HepG2 (cell line): ENCODE results near the gene TMOD2.

Experiments used
- ETV6 ChIP-seq: sonication (generic); formaldehyde crosslinking; conservative IDR thresholded peaks from 2 replicates; pipeline ENCODE4 v1.4.0; 2020; ENCODE audit warnings: missing genetic modification reagents
- GLI4 ChIP-seq: sonication (generic); formaldehyde crosslinking; IDR thresholded peaks from 2 replicates; pipeline ENCODE4 v1.5.1; 2020; ENCODE audit warnings: missing genetic modification reagents, mild to moderate bottlenecking, moderate library complexity, borderline replicate concordance
- MIER2 ChIP-seq: IDR thresholded peaks from 2 replicates; pipeline ENCODE4 v1.6.1; 2016; ENCODE audit warnings: missing biosample characterization, missing genetic modification reagents
- POLR2AphosphoS5 ChIP-seq: IDR thresholded peaks from 2 replicates; pipeline ENCODE4 v1.6.1; 2012; ENCODE audit warnings: low read depth, low read length
- SRF ChIP-seq: IDR thresholded peaks from 2 replicates; pipeline ENCODE4 v1.6.1; 2011; ENCODE audit warnings: mild to moderate bottlenecking, low read depth, low read length, moderate library complexity
- ZFP62 ChIP-seq: sonication (generic); formaldehyde crosslinking; IDR thresholded peaks from 2 replicates; pipeline ENCODE4 v1.4.0; 2020; ENCODE audit warnings: missing genetic modification reagents
- ZNF564 ChIP-seq: sonication (generic); formaldehyde crosslinking; IDR thresholded peaks from 2 replicates; pipeline ENCODE4 v1.8.1; 2023; ENCODE audit warnings: mild to moderate bottlenecking, missing genetic modification reagents
- TF ChIP-seq, protein P1 (sequence below): sonication (generic); formaldehyde crosslinking; IDR thresholded peaks from 2 replicates; pipeline ENCODE4 v1.5.0; 2020; ENCODE audit warnings: mild to moderate bottlenecking, missing genetic modification reagents, moderate library complexity

- TF ChIP-seq POLR2AphosphoS5: no peak
- TF ChIP-seq SRF: no peak
- TF ChIP-seq MIER2: no peak
- no peak for TF ChIP-seq ZFP62 (CRISPR knock-in tag)
- no peak for TF ChIP-seq ETV6 (CRISPR knock-in tag)
- TF ChIP-seq, protein P1, sequence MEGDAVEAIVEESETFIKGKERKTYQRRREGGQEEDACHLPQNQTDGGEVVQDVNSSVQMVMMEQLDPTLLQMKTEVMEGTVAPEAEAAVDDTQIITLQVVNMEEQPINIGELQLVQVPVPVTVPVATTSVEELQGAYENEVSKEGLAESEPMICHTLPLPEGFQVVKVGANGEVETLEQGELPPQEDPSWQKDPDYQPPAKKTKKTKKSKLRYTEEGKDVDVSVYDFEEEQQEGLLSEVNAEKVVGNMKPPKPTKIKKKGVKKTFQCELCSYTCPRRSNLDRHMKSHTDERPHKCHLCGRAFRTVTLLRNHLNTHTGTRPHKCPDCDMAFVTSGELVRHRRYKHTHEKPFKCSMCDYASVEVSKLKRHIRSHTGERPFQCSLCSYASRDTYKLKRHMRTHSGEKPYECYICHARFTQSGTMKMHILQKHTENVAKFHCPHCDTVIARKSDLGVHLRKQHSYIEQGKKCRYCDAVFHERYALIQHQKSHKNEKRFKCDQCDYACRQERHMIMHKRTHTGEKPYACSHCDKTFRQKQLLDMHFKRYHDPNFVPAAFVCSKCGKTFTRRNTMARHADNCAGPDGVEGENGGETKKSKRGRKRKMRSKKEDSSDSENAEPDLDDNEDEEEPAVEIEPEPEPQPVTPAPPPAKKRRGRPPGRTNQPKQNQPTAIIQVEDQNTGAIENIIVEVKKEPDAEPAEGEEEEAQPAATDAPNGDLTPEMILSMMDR (CRISPR knock-in tag): no peak
- no peak for TF ChIP-seq ZNF564
- no peak for TF ChIP-seq GLI4 (CRISPR knock-in tag)
Observed at GRCh38 chr15:51774916-51775315, 23.5 kb downstream of the TMOD2 start.
